ENCODE data around the gene CROCC2. TPM values are rescaled to one million over a fixed set of nuclear protein-coding genes. Genes with fewer than 3 reads are reported as not detected.

The CROCC2 gene
- total and polyA plus RNA-seq, 2 of the 13 experiments (the other 11 are each of a cell fraction or from before 2014, with no cell fraction given) = not detected

GRCh38 chr2:240868286-240869108 lies 37.6 kb upstream of the CROCC2 start, which contains the start of gene AGXT:
Gene AGXT (plus strand): TSS chr2:240868824. CDS start chr2:240868866, 42 bp downstream.
- DNase-seq (ENCODE audit: low spot score) (peak; percentile 71), FAIRE-seq (peak; percentile 96), ATAC-seq (peak; percentile 74)
- Histone ChIP-seq H2AFZ (ENCODE audit: low read length) (peak within 1 kb of the TSS; percentile 67), H3K79me2 (ENCODE audit: insufficient read depth, low read length) (no peaks in the 10 kb centered on the region), H3K4me1 (ENCODE audit: insufficient read depth, low read length) (peaks cover 98% of the 10 kb centered on the region), H3K27ac (ENCODE audit: extremely low read length, insufficient read depth, low read length) (peak within 1 kb of the TSS; percentile 89), H3K36me3 (replicated peaks in 1 of 2; ENCODE audit: control insufficient read depth in 1 of 2, insufficient read depth in 2 of 2, low read length in 2 of 2) (no peaks in the 10 kb centered on the region), H3K9ac (ENCODE audit: insufficient read depth, low read depth, low read length) (peak within 1 kb of the TSS; percentile 58), H3K27me3 (ENCODE audit: control insufficient read depth in 1 of 2, insufficient read depth in 2 of 2, low read length in 2 of 2) (0 out of 5 replicates have a peak, but pooled peaks cover 0 to under 1% of the 10 kb centered on the region in 2 experiments), H3K4me2 (ENCODE audit: low read depth, low read length) (peak within 1 kb of the TSS; percentile 72), H4K20me1 (ENCODE audit: insufficient read depth, low read length) (no peaks in the 10 kb centered on the region), H3K4me3 (replicated peaks in 1 of 3; ENCODE audit: insufficient read depth in 1 of 3, low read depth in 2 of 3, low read length in 3 of 3) (peak within 1 kb of the TSS in 2 of 3 experiments; percentile 26 to 52; a peak in 4 of 6 replicates), H3K9me3 (ENCODE audit: low read length) (no peaks in the 10 kb centered on the region)
- intact Hi-C loops (cut with micrococcal nuclease; ENCODE audit: unreplicated experiment) = no loop called here
- in situ Hi-C loops (cut with HindIII; ENCODE audit: extremely low pct_ligation_motif_present, low pct_unique_long_range_greater_than_20kb) = loop anchor here (25.0 kb wide), 1 partner anchor 769 kb away; the partner anchor contains the start of genes ATG4B and THAP4
- no TSS peak for BruUV-seq (replicated peaks)
- 24% methylated on average over 19 of the region's 21 CpGs for WGBS (ENCODE audit: low lambda C conversion rate)
- POLR2A ChIA-PET = interaction anchor here (1.3 to 3.4 kb wide), 5 partner anchors 8 to 46 kb away, joined by 4 to 49 read pairs (median 5); no protein-coding TSS in a partner anchor
- CTCF ChIA-PET (ENCODE audit: low intra/inter-chr PET ratio, low total read pairs) = no interaction called here
- TF ChIP-seq ZNF549 (CRISPR knock-in tag; IDR thresholded peaks at IDR 0.05) (no peak), KDM4B (CRISPR knock-in tag; IDR thresholded peaks at IDR 0.05) (no peak), ZNF235 (CRISPR knock-in tag; IDR thresholded peaks at IDR 0.05; ENCODE audit: borderline replicate concordance) (no peak; the same call in 1 of the 2 replicates), RNF2 (conservative IDR thresholded peaks at IDR 0.05; ENCODE audit: low read depth) (peak; percentile 87), SRSF1 (optimal IDR thresholded peaks at IDR 0.05; ENCODE audit: low read depth, low read length) (no peak), ZNF75D (CRISPR knock-in tag; IDR thresholded peaks at IDR 0.05; ENCODE audit: borderline replicate concordance) (no peak), ZNF432 (CRISPR knock-in tag; IDR thresholded peaks at IDR 0.05; ENCODE audit: borderline replicate concordance) (no peak), IKZF4 (CRISPR knock-in tag; IDR thresholded peaks at IDR 0.05; ENCODE audit: borderline replicate concordance, low read depth, not compliant biosample characterization) (peak; percentile 42), DNMT3B (CRISPR knock-in tag; conservative IDR thresholded peaks at IDR 0.05) (no peak), MIXL1 (CRISPR knock-in tag; IDR thresholded peaks at IDR 0.05) (no peak; the same call in 1 of the 2 replicates), ZNF292 (CRISPR knock-in tag; IDR thresholded peaks at IDR 0.05; ENCODE audit: borderline replicate concordance, low read depth) (peak; percentile 92; the same call in 1 of the 2 replicates), NAIF1 (CRISPR knock-in tag; IDR thresholded peaks at IDR 0.05; ENCODE audit: borderline replicate concordance) (peak; percentile 78; the same call in 1 of the 2 replicates), ZNF142 (CRISPR knock-in tag; IDR thresholded peaks at IDR 0.05) (peak; percentile 45; the same call in 1 of the 2 replicates), AHR (CRISPR knock-in tag; IDR thresholded peaks at IDR 0.05) (no peak), KLF9 (CRISPR knock-in tag; IDR thresholded peaks at IDR 0.05; ENCODE audit: low read depth) (no peak)
- TF ChIP-seq, protein P1, sequence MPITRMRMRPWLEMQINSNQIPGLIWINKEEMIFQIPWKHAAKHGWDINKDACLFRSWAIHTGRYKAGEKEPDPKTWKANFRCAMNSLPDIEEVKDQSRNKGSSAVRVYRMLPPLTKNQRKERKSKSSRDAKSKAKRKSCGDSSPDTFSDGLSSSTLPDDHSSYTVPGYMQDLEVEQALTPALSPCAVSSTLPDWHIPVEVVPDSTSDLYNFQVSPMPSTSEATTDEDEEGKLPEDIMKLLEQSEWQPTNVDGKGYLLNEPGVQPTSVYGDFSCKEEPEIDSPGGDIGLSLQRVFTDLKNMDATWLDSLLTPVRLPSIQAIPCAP (CRISPR knock-in tag; IDR thresholded peaks at IDR 0.05; ENCODE audit: low read depth) = no peak
- TF ChIP-seq, protein P2, sequence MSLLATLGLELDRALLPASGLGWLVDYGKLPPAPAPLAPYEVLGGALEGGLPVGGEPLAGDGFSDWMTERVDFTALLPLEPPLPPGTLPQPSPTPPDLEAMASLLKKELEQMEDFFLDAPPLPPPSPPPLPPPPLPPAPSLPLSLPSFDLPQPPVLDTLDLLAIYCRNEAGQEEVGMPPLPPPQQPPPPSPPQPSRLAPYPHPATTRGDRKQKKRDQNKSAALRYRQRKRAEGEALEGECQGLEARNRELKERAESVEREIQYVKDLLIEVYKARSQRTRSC (CRISPR knock-in tag; IDR thresholded peaks at IDR 0.05; ENCODE audit: low read depth) = 0 out of 2 replicates have a peak, but pooled peaks have one; percentile 41

Measured in HepG2 (cell line).